NCI-H82 treated with DMSO at 0.1 percent for 48 hours (cell line): ENCODE data around the gene PPP2R5B.
A peak's percentile ranks its signal among the peaks of the same experiment; 100 is the strongest.

Experiments
- DNase-seq: peaks from one replicate; lab custom pipeline; 2025; ENCODE audit not compliant: unreplicated experiment; lab: John Stamatoyannopoulos, UW

Gene PPP2R5B

DNA sequence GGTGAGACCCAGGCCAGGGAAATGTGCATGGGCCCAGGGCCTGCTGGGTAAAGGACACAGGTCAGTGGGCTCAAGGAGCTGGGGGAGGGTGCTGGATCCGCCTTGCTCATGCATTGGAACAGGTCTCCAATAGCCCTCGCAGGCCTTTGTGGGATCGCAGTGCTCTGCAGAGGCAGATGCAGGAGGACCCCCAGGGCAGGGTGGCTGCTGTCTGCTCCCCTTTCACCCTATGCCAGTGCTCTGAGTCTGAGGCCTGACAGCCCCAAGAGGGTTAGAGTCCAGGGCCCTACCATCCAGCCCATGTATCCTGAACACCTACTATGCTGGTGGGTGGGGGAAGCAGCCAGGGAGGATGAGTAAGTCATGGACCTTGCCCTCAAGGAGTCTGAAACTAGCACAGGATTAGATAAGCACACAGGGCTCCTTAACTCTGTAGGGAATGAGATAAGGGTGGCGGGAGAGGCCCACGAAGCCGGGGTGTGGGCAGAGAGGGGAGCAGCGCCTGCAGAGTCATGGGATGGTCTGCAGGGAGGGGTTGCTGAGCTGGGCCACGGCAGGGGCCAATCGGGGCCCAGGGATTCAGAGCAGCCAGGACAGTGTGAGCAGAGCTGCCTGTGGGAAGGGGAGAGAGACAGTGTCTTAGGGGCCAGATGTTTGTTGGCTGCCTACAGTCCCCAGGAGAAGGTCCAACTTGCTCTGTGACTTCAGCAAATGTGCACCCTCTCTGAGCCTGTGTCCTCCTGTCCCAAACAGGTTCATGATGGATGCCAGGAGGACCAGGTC, 35.6 kb upstream of the PPP2R5B start:
- DNase-seq = no peak

DNA sequence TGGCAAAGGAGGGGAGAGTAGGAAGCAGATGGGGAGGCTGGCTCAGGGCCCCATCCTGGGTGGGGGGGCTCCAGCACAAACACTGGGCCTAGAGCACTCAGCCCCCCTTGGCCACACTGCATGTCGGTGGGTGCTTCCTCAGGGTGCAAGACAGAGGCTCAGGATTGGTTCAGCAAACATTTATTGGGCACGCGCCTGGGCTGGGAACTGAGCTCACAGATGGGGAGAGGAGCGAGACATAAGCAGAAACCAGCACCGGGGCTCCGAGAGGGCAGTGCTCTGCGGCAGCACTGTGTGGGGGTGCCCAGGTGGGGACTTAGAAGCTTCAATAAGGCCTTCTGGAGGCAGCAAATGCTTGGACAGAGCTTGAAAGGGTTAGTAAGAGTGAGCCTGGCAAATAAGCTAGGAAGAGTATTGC, 34.0 kb upstream of the PPP2R5B start:
- no peak for DNase-seq

DNA sequence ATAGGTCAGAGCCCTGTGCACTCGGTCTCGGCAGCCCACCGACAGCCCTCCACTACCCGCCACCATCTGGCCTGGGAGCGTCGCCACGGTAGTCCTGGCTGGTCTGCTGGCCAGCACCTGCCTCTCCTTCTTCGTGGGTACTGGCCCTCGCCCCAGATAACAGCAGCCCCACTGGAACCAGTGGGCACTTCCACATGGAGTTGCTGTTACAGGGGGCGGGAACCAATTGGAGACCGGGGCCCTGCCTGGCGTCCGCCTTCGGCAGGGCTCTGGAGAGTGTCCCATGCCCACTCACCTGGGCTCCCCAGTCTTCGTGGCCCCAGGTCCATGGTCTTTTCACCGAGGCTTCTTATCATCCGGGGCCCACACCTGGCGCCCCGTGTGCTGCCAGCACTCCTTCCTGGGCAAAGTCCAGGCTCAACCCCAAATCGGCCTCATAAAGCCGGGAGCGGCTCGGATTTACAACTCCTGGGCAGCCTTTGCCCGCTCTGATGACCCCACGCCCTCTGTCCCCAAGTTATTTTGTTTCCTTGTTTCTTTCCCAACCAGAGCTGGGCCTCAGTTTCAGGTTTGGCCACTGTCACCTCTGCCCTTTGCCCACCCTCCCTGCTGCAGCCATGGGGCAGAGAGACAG, 33.2 kb upstream of the PPP2R5B start:
- DNase-seq = no peak

DNA sequence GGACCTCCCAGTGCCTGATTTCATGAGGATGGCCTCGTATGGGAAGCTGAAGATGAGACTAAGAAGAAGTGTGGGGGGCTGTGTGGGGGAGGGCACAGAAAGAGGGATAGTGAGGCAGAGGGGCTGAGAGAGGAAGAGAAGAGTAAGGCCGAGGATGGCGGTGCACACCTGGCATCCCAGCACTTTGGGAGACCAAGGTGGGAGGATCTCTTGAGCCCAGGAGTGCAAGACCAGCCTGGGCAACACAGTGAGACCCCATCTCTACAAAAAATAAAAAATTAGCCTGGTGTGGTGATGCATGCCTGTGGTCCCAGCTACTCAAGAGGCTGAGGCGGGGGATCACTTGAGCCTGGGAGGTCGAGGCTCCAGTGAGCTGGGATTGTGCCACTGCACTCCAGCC, 32.6 kb upstream of the PPP2R5B start:
- no peak for DNase-seq

DNA sequence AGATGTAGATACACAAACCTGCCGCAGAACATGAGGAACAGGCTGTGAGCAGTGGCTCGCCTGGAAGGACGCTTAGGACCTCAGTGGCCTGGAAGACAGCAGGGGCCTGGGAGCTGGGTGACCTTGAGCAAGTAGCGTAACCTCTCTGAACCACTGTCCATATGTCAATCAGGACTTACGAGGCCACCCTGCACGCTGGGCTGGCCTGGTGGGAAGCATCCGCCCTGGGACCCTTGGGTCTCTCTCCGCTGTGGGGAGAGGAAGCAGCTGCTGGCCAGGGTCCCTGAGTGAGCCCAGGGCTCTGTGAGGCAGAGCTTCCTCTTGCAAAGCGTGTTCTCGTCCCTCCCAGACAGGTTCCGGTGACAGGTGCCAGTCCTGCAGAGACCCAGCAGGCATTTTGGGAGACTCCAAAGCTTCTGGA, 32.1 kb upstream of the PPP2R5B start:
- DNase-seq = no peak

DNA sequence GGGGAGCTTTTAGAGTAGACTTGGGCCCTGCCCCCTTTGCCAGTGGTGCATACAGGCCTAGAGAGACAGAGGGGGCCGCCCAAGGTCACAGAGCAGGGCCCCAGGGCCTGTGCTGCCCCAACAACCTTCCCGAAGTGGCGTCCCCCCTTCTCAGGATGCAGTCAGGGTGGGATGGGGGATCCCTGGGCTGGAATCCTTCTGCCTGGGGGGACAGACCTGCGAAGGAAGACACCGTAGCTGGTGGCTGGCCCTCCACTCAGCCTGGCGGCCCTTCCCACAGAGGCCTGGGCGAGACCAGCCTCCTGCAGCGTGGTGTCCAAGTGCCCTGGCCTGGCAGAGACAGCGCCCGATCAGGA, 31.7 kb upstream of the PPP2R5B start:
- DNase-seq = no peak

DNA sequence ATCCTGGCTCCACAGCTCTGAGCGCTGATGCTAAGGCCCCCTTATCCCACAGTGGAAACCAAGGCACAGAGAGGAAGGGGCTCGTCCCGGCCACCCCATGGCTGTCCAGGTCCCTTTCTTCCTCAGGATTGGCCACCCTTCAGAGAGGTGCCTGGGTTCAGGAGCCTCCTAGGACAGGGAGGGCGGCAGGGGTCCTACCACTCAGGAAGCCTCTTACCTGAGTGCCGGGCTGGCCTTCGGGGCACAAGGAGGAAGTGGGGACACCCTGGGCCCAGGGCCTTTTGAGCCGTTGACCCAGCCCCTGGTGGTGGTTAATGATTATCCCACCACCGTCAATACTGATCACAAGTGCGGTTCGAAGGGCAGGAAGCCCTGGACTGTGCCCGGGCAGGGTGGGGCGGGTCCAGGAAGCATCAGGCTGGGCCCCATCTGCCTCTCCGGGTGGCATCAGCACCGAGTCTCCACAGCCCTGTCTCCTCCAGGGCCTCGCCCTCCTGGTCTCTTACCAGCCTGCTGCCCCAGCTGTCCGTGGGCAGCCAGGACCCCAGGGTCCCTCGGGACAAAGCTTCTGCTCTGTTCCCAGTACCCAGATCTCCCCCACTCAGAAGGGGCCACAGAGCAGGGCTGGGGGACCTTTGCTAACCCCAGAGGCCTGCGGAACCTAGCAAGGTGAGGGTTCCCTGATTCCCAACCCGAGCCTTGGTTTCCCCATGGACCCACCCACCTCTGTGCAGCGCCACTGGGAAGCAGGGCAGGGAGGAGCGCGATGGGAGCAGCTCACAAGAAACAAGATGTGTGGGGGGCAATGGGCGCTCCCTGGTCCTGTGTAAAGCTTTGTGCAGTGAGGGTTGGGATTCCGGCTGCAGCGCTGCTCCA, 31.1 kb upstream of the PPP2R5B start:
- no peak for DNase-seq

DNA sequence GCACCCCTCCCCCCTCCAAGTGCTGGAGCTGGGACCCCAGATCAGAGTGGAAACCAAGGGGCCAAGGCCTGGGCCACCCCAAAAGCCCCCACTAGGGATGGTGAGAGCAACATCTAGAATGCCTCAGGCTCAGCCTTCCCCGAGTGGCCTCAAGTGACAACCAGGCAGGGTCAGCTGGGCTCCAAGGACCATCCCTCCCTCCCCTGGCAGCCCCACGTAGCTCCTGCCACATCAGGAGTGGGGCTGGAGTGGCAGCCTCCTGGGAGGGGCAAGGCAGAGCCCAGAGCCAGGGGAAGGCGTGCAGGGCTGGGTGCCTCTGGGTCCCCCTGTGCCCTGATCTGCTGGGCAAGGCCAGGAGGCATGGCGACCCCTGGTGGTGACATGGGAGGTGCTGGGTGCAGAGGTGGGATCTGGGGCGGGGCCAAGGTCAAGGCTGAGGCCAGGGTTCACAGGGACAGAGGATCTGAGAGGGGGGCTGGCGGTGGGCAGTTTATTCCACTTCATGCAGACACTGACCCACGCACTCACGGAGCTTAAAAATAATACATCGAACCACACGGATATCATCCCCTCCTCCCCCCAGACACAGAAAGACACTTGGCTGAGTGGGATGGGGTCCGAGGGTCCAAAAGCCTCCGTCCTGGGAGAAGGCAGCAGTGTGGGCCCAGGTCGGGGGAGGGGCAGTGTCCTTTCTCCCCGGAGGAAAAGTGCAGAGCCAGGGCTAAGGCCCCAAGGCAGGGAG, 30.2 kb upstream of the PPP2R5B start:
- peak; percentile 4 for DNase-seq

DNA sequence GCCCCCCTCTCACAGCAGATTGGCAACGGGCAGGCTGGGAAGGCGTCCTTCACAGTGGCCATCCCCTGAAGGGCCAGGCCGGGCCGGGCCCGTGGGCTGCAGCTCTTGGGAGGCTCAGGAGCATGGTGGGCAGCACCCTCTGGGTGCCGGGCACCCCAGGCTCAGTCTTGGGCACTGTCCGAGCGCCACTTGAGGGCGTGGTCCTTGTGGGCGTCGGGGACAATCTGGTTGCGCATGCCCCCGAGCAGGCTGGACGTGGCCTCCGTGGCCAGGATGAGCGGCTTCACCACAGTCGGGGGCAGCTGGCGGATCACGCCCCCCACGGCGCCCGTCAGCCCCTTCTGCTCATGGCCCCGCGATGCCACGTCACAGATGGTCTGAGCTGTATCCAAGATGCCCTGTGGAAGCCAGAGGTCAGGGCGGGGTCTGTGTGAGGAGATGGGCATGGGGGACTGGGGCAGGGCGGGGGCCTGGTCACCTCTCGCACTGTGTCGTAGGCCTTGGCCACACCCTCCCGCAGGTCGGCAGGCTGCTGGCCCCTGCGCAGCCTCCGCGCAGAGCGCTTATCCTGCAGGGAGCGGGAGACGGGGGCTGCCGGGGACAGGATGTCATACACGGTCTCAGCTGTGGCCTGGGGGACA, 29.6 kb upstream of the PPP2R5B start:
- DNase-seq = no peak

DNA sequence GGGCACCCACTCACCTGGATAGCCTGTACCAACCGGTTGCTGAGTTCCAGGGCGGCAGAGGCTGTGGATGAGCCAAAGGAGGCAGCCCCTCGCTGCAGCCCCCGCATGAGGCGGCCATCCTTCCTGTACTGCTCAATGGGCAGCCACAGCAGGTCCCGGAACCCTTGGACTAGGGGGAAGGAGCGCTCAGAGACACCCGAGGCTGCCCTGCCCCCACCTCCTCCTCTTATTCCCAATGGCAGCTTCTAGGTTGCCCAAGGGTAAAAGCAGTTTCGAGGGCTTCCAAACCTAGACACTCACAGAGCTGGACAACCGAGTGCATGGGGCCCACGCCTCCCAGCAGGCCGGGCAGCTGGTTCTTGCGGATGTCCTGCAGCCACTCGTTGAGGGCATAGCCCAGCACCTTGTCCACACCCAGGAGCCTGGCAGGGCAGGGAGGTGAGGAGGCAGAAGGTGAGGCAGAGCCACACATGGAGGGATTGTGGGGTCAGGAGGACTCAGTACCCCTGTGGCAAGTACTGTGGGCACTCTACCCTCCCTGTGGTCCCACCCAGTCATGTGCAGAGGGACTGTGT, 28.0 kb upstream of the PPP2R5B start:
- DNase-seq = no peak

DNA sequence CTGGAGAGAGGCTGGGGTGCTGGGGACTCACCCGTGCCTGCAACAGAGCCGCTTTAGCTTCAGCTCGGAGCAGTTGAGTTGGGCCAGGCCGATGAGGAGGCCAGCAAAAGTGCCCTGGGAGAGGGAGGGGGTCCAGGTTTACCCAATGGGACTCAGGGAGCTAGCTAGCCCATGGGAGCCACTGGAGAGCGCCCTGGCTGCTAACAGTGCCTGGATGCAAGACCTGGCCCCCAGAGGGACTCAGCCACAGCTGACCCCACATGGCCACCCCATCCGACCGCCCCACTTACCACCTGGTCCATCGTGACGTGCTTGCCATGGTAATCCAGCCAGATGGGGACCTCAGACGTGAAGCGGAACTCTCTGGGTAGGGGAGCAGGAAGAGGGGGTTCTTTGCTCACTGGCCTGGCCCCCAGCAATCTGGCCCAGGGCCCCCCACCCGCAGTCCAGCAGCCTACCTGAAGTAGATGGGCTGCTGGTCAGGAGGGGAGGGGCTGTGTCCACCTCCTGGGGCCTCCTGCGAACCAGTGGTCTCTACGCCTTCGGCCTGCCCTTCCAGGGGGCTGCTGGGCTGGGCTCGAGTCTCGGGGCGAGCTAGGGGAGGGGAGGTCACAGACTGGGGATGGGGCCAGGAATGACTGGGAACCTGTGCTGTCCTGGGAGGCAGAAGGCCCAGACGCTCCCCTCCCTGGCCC, 27.0 kb upstream of the PPP2R5B start:
- DNase-seq = no peak

DNA sequence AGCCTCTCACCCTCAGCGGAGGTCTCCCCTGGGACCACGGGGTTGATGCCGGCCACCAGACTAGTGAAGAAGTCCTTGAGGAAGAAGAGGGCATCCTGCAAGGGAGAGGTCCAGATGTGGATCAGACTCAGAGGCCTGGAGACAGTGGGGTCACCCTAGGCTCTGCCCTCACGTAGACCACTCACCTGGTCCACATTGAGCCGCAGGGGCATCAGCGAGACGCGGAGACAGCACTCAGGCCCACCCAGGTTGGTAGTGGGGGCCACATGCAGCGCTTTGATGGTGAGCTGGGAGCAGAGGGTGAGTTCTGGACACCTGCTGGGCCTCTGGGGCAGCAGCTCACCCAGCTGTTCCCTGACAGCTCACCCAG, 26.4 kb upstream of the PPP2R5B start:
- no peak for DNase-seq

DNA sequence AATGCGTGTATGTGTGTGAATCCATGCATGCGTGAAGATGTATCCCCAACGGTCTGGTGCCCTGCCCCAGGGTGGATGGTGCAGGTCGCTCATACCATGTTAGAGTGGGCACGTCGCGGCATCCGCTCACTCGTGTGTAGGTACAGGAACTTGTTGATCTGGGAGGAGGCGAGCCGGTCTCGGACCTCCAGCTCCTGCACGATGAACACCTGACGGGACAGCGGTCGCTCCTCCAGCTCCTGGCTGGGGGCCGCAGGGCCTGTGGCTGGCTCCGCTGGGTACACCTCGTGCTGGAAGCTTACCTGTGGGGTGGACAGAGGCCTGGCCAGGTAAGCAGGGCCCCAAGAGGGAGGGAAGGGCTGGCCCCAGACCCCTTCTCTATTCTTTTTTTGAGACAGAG, 25.9 kb upstream of the PPP2R5B start:
- DNase-seq = no peak

DNA sequence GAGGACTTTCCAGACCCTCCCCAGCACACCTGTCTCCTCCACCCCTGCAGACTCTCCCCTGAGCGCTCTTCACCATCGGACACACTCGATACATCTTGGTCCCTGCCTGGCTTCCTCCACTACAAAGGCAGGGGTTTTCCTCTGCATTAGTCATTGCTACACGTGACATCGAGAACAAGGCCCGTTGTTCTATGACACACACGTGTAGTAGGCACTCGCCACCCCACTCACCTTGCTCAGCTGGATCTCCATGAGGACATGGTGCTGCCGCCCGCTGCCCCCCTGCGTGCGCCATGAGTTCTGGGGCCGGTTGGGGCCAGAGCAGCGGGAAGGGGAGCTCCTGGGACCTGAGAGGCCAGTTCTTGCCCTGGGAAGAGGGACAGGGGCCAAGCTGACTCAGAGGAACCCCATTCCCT, 24.2 kb upstream of the PPP2R5B start:
- DNase-seq = no peak

DNA sequence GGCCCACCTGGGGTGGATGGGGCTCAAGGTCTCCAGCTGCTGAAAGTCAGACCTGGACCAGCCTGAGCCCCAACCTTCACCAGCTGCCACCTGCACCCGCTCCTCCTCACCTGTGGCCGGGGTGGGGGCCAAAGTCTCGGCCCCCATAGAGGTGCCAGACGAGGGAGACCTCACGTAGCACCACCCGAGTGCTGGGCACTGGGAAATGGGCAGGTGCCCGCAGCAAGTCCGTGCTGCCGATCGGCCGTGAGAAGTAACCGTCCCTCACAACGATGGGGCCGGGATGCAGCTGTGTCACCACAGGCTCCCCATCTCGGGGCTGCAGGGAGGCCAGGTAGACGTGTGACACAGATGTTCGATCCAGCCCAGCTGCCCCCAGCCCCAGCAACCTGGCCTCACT, 23.7 kb upstream of the PPP2R5B start:
- no peak for DNase-seq

DNA sequence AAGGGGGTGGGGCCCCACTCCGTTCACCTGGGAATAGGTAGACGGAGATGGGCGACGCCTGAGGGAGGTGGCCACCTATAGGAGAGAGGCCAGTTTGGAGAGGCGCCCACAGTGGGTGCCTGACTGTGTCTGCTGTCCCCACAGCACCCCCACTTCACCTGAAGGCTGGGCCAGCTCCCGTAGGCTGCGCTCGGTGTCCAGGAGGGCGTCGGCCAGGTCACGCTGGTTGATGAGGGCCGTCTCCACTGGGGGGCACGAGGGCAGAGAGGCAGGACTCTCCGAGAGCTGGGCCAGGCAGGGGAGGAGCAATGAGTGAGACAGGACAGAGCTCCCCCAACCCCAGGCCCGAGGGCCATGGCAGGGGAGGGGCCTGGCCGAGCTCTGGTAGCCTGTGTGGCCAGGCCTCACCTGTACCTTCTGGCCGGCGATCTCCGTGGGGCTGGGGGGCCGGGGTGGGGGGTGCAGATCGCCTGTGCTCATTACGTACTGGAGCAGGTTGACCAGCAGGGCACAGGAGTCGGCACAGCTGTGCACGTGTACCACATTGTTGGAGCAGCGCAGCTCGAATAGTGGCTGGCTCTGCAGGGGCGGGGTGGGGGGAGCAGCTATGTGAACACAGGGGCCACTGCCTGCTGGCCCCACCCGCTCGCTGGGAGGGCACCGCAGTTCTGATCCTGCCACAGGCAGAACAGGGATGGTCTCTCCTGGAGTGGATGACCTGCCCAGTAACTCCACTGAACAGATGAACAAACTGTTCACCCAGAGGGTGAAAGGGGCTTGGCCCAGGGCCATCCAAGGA, 22.2 kb upstream of the PPP2R5B start:
- no peak for DNase-seq

DNA sequence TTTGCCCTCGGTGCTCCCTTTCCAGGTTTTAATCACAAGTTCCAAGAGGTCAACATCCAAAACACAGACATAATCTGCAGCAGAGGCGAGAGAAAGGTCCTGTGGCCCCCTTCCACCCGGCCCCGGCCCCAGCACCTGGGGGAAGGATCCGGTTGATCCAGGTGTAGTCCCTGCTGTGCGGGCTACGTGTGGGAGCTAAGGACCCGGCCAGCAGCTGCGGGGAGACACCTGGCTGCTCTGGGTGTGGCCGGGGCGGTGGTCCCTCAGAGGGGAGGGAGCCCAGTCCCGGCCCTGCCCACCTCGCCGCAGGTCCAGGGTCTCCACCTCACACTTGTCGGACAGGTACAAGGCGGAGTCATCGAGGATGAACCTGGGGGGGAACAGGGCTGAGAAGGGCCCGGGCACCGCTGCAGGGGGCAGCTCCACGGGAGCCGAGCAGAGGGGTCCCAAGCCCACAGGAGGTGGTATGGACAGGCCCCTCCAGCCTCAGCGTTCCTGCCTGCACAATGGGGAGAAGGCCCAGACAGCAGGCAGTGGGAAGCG, 21.1 kb upstream of the PPP2R5B start:
- no peak for DNase-seq

DNA sequence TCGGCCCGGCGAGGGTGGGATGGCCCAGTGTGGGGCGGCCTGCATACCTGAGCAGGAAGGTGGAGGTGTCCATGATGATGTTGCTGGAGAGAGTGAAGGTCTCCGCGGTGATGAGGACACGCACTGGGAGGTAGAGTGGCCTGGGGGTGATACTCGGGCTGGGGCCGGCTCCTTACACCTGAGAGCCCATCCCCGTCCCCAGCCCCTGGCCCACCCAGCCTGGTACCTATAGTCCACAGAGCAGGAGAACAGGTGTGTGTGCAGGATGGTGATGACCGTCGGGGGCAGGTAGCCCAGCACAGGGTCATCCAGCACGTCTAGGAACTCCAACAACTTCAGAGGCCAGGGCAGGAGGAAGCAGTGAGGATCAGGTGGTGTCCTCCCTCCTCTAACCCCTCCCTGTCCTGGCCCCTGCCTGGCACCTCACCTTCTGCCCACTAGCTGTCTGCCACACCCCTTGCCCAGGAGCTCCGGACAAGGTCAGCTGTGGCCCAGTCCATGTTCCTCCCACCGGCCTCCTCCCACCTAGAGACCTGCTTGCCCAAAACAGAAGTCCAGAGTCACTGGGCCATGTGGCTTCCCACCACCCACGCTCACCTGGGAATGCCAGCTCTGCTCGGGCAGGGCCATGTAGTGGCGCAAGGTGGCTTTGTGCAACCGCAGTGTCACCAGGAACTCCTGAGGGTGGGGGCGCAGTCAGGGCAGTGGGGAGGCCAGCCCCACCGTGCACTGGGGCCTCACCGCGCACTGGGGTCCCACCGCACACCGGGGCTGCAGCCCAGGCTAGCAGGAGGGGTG, 18.8 kb upstream of the PPP2R5B start:
- no peak for DNase-seq
